AG04449 (cell line): ENCODE results near the gene CBFA2T2.
"Not testable (repeated sequence)": the region's sequence is repeated elsewhere in the genome, so short reads cannot be mapped to it uniquely, and the experiment has no call there.

Experiments
- CTCF ChIA-PET: fragments of 350-600 bp; formaldehyde crosslinking; extraction: SDS; loops from one replicate; lab custom pipeline; 2021; ENCODE audit warnings: antibody characterized with exemption; lab: Yijun Ruan, JAX
- POLR2A ChIA-PET: fragments of 400-600, 350-600 bp; formaldehyde crosslinking; extraction: SDS; loops from one replicate; lab custom pipeline; 2020; ENCODE audit warnings: antibody characterized with exemption, inconsistent platforms; lab: Yijun Ruan, JAX
- DNase-seq: peaks from one replicate; pipeline ENCODE4 v3.0.0-alpha.2; 2010; ENCODE audit warnings: low read depth, low spot score
- H3K4me3 ChIP-seq: 2 replicates; pipeline ENCODE4 v1.5.1; 2011; ENCODE audit warnings: low read depth, mild to moderate bottlenecking, control low read depth, low read length
- TF ChIP-seq, protein P1 (sequence below): IDR thresholded peaks from one replicate; pipeline ENCODE4 v1.5.1; 2011; ENCODE audit warnings: mild to moderate bottlenecking, moderate library complexity, low read length, control low read depth, inconsistent platforms; ENCODE audit not compliant: insufficient read depth; ENCODE audit errors: missing control alignments

The CBFA2T2 gene

DNA sequence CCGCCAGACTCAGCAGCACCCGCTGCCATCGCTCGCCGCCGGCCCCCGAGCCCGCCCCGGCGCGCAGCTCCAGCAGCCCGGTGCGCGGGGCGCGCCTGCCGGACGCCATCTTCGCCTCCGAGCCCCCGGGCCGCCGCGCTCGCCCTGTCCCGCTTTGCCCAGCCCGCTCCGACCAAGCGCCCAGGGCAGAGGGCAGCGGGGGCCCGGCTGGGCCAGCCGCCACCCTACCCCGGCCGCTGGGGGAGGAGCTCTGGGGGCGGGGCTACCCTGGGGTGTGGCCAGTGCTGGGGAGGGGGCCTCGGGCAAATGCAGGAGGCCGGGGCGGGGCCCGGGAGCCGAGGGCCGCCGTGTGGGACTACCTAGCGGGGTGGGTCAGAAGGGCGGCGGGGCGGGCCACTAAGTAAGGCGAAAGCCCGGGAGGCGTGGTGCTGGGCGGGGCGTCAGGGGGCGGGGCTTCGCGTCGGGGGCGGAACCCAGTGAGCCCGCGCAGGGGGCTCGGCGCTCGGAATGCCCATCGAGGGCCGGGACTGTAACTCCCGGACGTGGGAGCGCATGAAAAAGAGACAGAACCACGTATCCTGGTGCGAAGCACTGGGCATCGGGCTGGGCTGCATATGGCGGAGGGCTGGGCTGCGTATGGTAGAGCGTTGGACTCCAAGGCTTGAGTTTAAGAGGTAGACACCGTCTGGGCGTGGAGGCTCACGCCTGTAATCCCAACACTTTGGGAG lies 46.2 kb upstream of the CBFA2T2 start, which contains the start of gene SNTA1:
Gene SNTA1 (minus strand): TSS at position 252 of the 728 bp plus-strand sequence. CDS start 143 bp downstream, at position 109.
- H3K4me3 ChIP-seq = peak within 1 kb of the TSS; percentile 71

GRCh38 chr20:33444797-33445560 lies 44.9 kb upstream of the CBFA2T2 start:
- DNase-seq = no peak
- no peak overlapping the region for H3K4me3 ChIP-seq
- TF ChIP-seq, protein P1, sequence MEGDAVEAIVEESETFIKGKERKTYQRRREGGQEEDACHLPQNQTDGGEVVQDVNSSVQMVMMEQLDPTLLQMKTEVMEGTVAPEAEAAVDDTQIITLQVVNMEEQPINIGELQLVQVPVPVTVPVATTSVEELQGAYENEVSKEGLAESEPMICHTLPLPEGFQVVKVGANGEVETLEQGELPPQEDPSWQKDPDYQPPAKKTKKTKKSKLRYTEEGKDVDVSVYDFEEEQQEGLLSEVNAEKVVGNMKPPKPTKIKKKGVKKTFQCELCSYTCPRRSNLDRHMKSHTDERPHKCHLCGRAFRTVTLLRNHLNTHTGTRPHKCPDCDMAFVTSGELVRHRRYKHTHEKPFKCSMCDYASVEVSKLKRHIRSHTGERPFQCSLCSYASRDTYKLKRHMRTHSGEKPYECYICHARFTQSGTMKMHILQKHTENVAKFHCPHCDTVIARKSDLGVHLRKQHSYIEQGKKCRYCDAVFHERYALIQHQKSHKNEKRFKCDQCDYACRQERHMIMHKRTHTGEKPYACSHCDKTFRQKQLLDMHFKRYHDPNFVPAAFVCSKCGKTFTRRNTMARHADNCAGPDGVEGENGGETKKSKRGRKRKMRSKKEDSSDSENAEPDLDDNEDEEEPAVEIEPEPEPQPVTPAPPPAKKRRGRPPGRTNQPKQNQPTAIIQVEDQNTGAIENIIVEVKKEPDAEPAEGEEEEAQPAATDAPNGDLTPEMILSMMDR = no peak
- ChIA-PET POLR2A (interaction anchor here (1.1 kb wide), 1 partner anchor 219 kb away, joined by 3 read pairs; no protein-coding TSS in a partner anchor), CTCF (interaction anchor here (0.7 to 4.8 kb wide), 4 partner anchors 43 to 223 kb away, joined by 3 to 22 read pairs (median 4); partner anchors contain the start of gene CDK5RAP1)

More for the DNA sequence above, 46.2 kb upstream of the CBFA2T2 start, which contains the start of gene SNTA1:
- CTCF ChIA-PET = interaction anchor here (1.2 to 4.8 kb wide), 2 partner anchors 9 to 209 kb away, joined by 5 to 22 read pairs; no protein-coding TSS in a partner anchor
- TF ChIP-seq, protein P1 = no peak
- POLR2A ChIA-PET = interaction anchor here (0.6 to 0.9 kb wide), 5 partner anchors 21 to 223 kb away, joined by 3 to 4 read pairs (median 4); partner anchors contain the start of genes ACTL10 and CBFA2T2
- DNase-seq = no peak

GRCh38 chr20:33445881-33446625 lies 43.8 kb upstream of the CBFA2T2 start:
- H3K4me3 ChIP-seq = no peak overlapping the region
- TF ChIP-seq, protein P1 = no peak
- POLR2A ChIA-PET = no interaction called here
- CTCF ChIA-PET = interaction anchor here (0.5 to 4.8 kb wide), 5 partner anchors 9 to 207 kb away, joined by 3 to 22 read pairs (median 4); no protein-coding TSS in a partner anchor
- no peak for DNase-seq

DNA sequence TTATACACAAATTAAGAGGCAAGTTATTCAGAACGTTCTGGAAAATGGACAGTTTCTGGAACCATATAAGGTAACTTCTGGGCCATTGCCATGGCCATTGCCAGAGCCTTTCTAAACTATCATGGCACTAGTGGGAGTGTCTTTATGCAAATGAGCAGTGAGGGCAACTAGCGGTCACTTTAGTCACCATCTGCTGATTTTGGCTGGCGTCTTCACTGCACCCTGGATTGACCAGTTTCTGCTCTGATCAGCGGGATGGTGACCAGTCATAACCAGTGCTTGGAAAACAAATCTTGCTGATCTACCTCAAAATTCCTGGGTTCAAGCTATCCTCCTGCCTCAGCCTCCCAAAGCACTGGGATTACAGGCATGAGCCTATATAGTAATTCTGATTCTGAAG lies 39.0 kb upstream of the CBFA2T2 start:
- ChIA-PET CTCF (interaction anchor here (0.6 kb wide), 1 partner anchor 64 kb away, joined by 3 read pairs; no protein-coding TSS in a partner anchor), POLR2A (no interaction called here)
- no peak for DNase-seq

DNA sequence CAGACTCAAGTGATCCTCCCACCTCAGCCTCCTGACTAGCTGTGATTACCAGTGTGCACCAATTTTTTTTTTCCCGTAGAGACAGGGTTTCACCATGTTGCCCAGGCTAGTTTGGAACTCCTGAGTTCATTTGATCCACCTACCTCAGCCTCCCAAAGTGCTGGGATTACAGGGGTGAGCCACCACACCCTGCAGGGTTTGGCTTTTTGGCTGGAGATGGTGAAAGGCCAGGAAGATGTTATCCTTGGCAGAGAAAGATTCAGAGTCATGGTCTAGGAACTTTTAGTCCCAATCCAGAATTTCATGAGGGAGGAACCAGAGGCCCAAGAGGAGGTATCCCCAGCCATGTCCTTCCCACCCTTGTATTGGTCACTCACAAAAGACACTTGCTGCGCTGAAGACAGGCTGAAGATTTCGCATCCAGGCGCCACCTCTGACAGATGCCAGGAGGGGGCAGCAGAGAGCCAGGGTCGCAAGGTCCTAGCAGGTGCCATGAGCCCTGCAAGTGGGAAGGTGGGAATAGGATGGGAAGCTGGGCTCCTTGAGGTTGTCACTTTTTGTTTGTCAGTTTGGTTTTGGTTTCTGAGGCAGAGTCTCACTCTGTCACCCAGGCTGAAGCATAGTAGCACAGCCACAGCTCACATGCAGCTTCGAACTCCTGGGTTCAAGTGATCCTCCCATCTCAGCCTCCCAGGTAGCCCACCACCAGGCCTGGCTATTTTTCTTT lies 32.8 kb upstream of the CBFA2T2 start:
- CTCF ChIA-PET = interaction anchor here (0.6 to 3.0 kb wide), 19 partner anchors 10 to 275 kb away, joined by 3 to 33 read pairs (median 4); partner anchors contain the start of genes ACTL10, C20orf144, CBFA2T2 and ZNF341
- DNase-seq, H3K4me3 ChIP-seq, POLR2A ChIA-PET: not testable (repeated sequence)
- TF ChIP-seq, protein P1 = peak; percentile 97

More for the DNA sequence above, 39.0 kb upstream of the CBFA2T2 start:
- TF ChIP-seq, protein P1 = no peak
- H3K4me3 ChIP-seq = no peak overlapping the region
